SKM-1 (cell line): Measurements from ENCODE around the gene HOXB9.

Source experiments
- DNase-seq: peaks from one replicate; lab custom pipeline; 2025; ENCODE audit not compliant: unreplicated experiment; lab: John Stamatoyannopoulos, UW

HOXB9 gene

GRCh38 chr17:48612854-48613691 is 13.1 kb downstream of the HOXB9 start:
- no peak for DNase-seq

GRCh38 chr17:48612456-48612853 is 13.7 kb downstream of the HOXB9 start:
- no peak for DNase-seq

- DNase-seq: no peak
Measured at GRCh38 chr17:48611681-48612455, 14.3 kb downstream of the HOXB9 start.

- DNase-seq: no peak
Measured at GRCh38 chr17:48611213-48611612, 14.9 kb downstream of the HOXB9 start.

- no peak for DNase-seq
Measured at GRCh38 chr17:48610282-48611211, 15.6 kb downstream of the HOXB9 start, which contains the start of gene HOXB7. Gene HOXB7, minus strand, starts transcription at chr17:48611017. Its CDS starts 99 bp downstream, at chr17:48610918.

GRCh38 chr17:48609759-48610281 is 16.3 kb downstream of the HOXB9 start:
- no peak for DNase-seq

GRCh38 chr17:48609033-48609432 is 17.1 kb downstream of the HOXB9 start:
- no peak for DNase-seq

- no peak for DNase-seq
Measured at GRCh38 chr17:48608494-48608834, 17.7 kb downstream of the HOXB9 start.

GRCh38 chr17:48606892-48607614 is 19.1 kb downstream of the HOXB9 start:
- DNase-seq: no peak

DNA sequence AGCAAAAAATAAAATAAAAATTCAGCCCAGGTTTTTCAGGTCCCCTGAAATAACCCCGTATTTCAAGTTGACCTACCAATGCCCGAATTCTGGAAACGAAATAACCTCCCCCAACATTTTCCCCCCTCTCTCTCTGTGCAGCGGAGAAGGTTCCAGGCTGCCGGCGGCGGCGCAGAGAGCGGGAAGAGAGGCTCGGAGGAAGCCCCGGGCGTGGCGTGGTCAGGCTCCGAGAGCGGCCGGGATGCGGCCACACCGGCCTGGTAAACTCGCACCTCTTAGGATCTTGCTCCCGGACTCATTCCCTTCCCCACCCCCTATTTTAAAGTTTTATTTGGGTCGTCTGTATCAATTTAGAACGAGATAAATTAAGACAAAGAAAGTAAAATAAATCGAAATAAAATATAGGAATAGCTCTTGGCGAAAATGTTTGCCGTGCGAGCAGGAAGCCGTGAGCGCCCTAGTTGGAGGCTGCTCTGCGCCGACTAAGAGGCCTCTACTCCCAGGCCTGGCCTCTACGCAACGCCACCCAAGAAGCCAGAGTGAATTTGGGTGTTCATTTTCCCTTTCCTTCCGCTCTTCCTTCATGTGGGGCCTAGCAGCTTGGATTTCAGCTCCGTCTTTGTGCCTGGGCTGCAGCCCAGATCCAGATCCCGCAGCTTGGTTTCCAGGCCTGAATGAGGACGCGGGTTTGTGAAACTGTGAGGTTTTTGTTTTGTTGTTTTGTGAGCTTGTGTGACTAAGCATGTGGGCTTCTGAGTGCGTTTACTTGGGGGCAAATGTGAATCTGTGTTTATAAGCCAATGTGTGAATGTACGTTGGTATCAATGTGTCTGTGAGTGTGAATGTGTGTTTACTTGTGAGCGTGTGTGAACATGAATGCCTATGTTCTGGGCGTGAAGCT is 19.9 kb downstream of the HOXB9 start:
- DNase-seq: no peak

- DNase-seq: no peak
Measured at GRCh38 chr17:48605409-48605919, 20.7 kb downstream of the HOXB9 start.

DNA sequence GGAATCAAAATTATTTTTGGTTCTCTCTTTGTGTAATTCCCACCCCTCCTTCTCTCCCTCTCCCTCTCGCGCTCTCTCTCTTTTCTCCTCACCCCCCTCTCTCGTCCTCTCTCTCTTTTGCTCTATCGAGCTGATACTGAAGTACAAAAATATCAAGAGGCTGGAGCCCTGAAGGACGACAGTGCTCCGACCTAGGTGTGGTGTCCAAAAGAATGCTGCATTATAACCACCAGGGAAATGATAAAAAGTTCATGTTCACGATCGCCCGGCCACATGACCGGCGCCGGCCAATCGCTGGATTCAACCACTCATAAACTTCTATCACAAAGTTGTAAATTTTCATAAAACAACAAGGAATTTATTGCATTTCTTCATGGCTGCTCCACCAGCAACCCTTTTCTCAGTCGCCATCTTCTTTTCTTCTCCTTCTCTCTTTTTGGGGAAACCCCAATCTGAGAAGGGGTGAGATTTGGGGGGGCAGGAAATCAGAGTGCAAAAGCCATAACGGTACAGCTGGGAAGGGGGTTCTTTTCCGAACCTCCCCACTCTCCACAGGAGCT is 21.3 kb downstream of the HOXB9 start, which contains the start of gene HOXB6:
HOXB6 (minus strand) TSS at position 217 of the 560 bp plus-strand sequence. CDS start 6,836 bp downstream, outside the sequence.
- DNase-seq: no peak

DNA sequence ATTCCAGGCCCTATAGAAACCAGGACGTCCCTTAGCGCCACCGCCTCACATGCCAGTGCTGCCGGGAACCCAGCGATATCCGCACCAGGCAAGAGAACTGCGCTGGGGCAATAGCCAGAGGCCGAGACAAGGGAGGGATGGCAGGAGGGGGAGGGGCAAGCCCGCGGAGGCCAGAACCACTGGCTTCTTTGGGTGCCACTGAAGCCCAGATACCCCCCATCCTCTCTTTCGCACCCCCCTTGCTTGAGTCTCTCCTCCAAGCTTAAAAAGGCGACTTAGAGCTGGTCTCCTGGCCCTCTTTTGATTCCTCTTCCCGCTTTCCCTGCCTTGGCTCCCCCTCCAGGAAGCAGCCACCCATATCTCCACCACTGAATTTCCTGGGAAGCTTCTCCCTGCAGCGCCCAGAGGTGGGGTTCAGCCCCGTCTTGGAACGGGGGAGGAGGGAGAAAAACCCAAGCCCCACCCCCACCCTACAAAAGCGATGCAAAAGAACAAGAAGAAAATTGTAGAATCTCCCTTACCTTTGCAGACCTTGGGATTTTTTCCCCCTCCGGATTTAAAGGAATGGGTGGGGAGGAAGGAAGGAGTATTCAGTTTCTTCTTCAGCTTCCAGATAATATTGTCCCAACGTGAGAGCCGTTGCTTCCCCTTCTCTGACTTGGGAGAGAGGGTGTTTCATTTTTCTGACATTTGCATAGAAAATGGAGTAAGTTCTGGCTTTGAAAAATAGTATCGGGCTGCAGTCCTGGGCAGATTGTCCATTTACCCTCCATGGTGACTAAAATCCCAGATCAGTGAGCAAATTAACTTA is 22.0 kb downstream of the HOXB9 start:
- no peak for DNase-seq

DNA sequence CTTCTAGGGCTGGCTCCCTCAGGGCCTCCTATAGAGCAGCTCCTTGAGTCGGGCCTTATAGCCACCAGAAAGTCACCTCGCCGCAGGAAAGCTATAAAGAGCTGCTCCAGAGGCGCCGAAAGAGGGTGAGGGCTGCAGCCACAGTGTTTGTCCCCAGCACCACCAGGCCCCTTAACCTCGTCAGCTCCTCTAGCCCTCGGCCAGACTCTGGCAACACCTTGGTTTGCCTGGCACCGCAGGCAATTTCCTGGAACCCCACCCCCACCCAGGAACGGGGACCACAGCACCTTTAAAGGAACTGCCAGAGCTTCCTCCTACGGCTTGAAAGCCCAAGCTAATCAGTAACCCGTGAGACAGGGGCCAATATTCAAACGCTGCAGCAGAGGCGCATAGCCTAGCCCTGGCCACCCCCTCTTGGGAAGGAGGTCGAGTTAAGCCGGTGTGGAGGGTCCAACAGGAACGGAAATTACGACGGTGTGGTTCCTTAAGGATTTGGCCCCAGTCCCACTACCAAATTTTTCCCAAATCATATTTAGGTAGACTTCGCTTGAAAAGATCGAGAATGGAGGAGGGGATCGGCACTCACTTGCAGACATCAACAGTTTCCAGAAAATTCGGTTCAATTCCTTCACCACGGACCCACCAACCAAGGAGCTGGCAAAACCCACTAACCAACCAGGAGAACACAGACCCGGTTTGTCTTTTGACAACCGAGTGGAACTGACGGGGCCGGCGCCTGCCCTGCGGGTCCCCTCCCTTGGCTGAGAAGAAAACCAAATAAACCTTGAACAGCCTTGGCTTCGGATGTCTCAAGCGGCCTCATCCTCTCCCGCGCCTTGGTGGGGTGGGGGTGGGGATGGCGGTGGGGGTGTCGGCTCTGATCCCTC is 24.4 kb downstream of the HOXB9 start:
- no peak for DNase-seq

DNA sequence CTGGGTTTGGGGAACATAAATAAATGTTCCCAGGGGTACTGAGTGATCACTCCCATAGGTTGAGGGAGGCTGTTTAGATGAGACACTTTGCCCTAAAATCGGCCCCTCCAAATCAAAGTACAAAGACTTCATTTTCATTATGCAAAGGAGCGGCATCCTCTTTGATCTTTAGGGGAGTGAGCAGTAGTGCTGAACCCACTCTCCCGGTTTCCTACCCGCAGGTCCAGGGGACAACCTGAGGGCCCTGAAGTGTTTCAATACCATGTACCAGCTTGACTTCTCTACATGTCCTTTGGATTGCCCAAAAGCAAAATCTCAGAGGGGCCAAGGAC is 25.0 kb downstream of the HOXB9 start:
- DNase-seq: no peak

- DNase-seq: no peak
Measured at GRCh38 chr17:48600244-48601098, 25.7 kb downstream of the HOXB9 start.
